Kidney capillary endothelial cell (primary cell): ENCODE results near the gene SRGAP1.
A peak's percentile ranks its signal among the peaks of the same experiment; 100 is the strongest.
"Not testable (repeated sequence)": the region's sequence is repeated elsewhere in the genome, so short reads cannot be mapped to it uniquely, and the experiment has no call there.

Experiments
- DNase-seq: peaks from one replicate; pipeline ENCODE4 v3.0.0-alpha.2; 2018; ENCODE audit warnings: low spot score

Gene SRGAP1

DNA sequence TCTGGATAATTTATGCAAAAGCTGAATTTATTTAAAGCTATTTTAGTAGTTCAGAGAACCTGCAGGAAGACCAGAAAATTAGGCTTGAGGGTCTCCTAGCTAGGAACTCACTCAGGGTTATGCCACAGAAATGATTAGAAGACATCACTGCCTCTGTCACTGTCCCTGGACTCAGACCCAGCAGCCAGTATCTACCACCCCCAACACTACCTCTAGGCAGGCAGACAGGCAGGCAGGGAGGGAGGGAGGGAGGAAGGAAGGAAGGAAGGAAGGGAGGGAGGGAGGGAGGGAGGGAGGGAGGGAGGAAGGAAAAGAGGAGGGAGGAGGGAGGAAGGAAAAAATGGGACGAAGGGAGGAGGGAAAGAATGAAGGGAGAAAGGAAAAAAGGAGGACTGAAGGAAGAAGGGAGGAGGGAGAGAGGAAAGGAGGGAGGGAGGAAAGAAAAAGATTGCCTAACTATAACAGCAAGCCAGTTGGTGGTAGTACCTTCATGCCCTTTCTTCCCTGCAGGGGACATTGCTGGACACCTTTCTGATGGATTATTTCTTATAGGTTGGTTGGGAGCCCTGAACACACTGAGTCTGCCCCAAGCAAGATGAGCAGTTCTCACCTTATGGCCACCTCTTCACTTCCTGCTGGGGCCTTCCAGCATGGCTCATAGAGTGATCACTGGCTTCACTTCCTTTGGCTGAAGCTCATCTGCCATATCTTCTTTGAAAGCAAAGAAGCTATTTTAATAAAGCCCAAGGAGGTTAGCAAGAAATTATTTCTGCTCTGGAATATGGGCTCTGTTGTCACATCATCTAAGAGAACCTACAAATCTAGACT lies 327.9 kb downstream of the SRGAP1 start:
- no peak for DNase-seq

DNA sequence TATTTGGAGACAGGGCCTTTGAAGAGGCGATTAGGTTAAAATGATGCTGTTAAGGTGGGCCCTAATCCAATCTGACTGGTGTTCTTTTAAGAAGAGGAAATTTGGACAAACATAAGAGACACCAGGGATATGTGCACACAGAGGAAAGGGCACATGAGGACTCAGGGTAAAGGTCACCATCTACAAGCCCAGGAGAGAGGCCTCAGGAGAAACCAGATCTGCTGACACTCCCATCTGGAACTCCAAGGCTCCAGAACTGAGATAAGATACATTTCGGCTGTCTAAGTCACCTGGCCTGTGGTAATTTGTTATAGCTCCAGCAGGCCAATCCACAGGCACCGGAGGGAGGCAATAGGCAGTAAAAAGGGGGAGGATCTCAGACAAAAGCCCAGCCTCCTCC lies 329.0 kb downstream of the SRGAP1 start:
- no peak for DNase-seq

DNA sequence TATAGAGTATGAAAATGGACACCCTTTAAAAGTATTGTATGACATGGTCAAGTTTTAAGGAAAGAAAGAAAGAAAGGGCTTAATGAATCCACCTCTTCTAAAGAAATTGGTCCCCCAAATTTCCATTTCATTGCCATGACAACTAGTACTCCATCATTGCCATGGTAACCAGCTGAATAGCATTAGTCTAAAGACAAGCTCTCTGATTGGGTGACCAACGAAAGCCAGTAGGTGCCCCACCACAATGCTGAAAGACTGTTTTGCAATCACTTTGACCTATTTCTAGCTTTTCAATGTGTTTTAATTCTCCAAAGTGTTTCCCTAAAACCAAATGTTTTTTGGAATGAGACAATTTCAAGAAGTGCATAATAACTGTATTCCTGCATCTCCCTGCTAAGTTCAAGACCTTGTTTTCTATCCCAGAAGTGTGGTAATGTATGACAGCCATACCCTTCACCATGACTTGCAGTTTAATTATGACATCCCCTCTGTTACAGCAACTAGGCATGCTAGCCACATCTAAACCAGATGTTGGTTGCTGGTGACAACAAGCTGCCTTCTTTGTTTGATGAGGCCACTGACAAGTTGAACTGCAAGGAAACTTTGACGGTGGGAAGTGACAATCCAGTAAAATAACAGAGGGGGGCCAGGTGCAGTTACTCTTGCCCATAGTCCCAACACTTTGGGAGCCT lies 330.9 kb downstream of the SRGAP1 start:
- DNase-seq = no peak

DNA sequence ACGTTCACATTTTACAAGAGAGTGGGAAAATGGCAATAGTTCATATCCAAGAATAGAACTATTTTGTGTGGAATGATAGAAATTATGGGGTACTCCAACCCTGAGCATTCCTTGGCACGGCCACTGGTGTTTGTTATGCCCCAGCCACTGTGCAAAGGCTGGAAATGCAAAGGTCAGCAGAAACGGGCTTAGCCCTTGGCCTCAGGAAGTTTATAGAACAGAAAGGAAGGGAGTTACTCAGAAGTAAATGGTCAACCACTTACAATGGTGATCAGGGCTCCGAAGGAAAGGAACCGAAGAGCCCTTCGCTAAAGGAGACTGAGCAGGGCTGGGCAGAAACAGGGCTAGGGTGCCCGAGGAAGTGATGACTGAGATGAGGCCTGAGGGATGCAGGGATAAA lies 332.5 kb downstream of the SRGAP1 start:
- no peak for DNase-seq

DNA sequence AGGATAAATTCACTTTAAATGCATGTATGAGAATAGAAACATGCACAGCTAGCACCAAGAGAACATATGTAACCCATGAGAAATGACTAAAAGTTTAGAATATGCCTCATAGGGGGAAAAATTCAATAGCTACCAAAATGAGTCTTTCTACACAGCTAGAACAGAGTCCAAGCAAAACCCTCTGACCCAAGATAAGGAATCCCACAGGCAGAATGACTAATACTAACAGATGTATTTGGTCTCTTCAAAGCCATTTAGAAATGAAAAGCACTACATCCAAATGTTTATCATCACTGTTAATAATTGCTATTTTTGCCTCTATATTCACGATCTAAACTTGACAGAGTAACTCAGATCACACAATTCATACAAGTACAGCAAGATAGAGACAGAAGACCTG lies 333.6 kb downstream of the SRGAP1 start:
- DNase-seq = no peak

DNA sequence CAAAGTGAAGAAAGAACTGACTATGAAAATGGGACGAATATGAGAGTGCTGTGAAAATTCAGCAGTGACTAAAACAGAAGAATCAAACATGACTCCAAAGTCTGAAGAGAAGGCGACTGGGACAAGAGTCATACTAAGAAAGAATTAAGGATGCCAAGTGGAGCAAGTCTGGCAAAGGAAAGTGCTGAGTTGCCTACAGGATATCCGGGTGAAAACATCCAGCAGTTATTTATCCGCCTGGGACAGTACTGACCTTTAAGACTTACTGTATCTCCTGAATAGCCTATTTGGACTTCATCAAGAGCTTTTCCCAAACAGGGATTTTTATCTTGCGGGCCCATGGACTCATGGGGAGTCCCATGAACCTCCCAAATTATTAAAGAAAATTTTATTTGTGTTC lies 336.5 kb downstream of the SRGAP1 start:
- DNase-seq = peak; percentile 89

DNA sequence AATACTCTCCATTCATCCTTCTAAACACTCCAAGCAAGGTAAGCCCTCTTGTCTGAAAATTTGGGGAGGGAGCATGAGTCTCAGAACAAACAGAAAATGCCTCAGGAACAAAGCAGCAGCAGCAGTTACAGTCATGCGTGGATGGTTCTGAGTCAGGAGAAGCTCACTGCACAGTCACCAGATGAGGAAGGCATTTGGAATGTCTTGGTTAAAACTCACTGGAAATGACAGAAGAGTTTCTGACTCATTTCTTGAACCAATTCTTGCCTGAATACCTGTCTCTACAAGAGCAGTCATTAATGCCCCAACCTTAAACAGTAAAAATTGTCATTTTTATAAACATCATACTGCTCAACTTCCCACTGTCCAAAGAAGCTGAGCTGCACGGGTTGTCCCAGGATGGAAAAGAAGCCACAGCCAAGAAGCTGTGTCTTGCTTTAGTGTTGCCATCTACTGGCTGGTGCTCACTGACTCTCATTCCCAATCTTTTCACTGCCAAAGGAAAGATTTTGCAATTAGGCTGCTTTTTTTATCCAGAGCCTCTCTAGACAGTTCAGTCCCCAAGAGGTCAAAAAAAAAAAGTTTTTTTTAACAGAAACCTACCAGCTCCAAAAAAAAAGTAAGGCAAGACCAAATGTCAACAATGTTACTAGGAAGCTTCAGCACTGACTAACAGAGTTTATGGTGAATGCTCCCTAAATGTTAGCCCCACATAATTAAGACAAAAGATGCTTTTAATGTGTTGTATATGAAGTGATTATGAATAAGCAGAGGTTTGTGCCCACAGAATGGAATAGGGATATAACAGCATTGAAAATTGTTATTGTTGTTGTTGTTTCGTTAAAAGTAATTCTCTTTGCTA lies 337.2 kb downstream of the SRGAP1 start:
- DNase-seq = peak; percentile 94

DNA sequence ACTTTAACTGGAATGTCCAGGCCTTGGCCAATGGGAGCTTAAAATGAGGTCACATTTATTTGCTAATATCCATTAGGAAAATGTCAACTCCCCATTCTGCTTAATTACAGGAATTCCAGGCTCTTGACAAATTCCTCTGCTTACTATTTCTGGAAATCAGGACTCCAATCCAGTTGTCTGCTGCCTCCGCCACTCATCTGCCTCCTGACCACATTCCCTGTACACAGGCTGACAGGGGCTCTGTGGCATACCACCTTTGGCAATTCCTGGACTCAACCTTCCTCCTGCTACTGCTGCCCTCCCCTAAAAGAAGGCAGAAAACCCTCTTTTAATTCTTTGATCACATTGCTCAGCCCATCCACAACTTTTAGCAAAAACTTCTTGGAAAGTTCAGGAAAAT lies 339.7 kb downstream of the SRGAP1 start:
- DNase-seq = no peak

DNA sequence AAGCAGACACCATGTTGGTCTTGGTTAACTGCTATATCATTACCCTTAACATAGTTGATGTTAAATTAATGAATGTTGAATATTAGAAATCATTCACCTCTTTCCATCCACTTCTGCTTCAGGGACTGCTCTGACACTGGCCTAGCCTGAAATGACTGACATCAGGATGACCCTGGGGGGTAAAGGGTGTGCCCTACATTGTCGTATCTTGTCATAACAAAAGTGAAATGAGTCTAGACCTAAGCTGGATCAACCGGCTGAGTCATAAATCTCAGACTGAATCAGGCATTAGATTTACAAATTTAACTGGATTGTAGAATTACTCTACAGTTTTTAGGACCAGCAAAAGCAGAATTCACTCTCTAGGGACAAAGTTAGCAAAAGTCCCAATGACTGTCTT lies 342.3 kb downstream of the SRGAP1 start:
- DNase-seq = no peak

DNA sequence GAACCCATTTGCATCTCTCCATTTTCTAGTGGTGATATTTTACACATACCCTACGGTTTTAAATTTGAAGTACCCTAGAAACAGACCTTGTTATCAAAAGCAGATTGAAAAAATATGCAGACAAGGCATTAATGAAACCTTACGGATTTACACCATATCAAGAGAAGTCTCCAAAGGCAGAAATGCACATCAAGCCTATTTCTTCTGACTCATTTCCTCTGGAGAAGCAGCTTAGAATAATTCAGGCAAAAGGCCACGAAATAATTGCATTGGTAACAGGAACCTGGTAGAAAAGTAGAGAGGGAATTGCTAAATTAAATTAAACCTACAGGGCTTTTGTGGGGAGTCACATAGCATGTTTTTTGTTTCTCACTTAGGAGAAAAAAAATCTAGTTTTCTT lies 342.9 kb downstream of the SRGAP1 start:
- peak; percentile 68 for DNase-seq

DNA sequence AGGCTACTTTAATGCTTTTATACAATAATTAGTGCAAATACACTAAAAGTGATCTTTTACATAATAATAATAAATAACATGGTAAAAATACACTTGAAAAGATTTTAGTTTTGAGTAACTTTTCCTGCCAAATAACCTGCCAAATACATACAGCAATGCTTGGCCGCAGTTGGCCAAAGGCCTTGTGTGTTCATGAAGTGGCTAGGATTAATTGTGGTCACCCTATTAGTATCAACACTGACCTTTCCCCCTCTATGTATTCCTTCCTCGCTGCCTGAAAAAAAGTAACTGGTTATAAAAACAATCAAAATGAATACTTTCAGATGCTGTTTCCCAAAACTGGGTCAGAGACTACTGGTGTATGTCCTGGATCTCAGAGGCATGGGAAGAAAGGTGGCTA lies 343.3 kb downstream of the SRGAP1 start:
- no peak for DNase-seq

DNA sequence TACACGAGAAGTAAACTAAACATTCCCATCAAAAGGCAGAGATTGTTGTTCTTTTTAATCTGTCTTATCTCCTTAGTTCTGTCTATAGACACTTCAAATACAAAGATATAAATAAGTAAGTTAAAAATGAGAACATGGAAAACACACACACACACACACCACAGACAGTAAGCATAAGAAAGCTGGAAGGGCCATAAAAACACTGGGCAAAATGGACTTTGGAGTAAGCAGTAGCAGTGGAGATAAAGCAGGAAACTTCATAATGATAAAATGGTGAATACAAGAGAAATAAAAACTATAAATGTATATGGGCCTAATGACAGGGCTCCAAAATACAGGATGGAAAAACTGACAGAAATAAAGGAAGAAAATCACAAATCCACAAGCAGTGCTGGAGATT lies 345.0 kb downstream of the SRGAP1 start:
- DNase-seq = no peak

DNA sequence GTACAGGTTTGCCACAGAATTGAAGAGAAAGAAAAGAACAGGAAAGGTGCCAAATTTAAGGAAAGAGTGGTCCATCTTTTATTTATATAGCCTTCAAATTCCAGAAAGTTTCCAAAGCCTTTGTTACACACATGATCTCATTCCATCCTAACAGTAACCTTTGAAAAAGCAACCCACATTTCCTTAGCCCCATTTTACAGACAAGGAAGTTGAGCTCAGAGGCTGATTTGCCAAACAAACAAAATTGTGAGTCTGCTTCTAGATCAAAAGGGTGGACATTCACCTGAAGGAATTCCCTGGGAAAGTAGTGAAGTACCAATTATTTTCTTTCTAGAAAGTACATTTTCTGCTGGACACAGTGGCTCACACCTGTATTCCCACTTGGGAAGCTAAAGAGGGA lies 345.6 kb downstream of the SRGAP1 start:
- no peak for DNase-seq

DNA sequence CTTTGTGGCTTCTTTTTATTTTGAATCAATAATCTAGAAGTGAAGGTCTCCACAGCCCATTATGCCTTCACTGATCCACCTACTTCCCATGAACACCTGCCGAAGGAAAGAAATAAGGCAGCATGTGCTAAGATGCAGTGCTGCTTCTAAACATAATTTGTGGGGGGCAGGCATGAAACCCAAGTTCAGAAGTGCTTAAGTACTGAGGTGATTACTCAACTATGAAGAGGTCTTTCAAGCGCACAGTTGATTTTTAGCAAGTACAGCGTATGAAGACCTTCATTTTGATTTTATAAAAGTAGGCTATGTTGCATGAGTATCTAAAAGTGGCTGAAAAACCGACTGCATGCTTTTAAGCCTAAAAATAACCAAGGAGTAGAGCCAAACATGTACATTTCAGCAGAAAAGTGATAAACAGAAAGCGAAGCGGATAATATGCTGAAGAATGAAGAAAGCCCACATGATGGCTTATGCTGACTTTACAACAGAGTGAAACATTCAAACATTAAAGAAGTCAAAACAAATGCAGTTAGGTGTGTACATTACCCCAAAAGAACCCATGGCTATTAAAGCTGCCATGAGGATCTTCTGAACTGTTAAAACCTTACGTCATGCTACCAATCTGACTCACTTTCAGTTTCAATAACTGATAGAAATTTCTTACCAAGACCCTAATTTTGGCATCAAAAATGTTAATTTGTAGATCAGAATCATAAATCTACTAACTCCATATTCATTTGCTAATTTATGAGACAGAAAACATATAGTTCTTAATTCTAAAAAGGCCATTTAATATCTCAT lies 348.3 kb downstream of the SRGAP1 start:
- no peak for DNase-seq

DNA sequence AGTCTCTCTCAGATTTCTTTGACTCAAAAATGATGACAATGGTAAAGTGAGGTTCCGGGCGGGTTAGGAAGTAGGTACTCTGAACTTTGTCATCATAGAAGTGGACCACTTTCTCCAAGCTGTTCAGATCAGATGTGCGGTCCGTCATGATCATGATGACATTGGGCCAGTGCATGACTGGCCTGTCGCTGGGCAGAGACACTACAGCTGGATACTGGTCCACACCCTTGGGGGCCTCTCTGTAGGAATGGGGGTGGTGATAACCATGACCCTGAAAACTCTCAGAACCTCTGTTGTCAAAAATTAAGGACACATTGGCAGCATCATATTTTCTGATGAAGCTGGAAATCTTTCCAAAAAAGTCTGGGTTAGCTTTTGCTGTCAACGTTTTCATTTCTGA lies 349.4 kb downstream of the SRGAP1 start:
- no peak for DNase-seq

DNA sequence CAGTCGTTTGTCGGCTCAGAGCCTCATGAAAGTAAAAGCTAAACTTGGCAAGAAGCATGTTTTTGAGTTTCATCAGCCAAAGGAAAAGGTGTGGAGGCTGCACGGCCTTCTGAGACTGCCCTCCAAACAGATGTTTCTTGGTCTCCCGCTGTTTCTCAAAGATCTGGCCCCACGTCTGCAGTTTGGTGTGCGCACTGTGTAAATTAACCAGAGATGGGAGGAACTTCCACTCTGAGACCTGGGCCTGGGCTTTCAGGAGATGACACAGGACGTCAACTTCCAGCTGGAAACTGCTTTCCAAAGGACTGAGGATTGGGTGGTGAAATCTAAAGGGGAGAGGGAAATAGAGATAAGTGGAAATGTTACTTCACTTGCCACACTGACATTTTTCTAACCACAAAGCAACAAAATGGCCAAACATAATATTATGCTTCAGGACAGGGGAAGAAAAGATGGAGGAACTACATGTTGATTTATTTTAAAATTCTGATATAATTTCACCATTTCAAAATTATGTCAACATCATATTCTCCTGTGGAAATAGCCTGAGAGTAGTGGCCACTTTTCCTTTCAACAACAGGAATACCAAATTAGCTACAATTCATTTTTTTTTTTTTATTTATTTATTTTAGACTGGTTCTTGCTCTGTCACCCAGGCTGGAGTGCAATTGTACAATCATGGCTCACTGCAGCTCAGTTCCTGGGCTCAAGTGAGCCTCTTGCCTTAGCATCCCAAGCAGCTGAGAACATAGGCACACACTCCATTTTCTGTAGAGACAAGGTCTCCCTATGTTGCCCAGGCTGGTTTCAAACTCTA lies 350.0 kb downstream of the SRGAP1 start:
- DNase-seq = no peak

DNA sequence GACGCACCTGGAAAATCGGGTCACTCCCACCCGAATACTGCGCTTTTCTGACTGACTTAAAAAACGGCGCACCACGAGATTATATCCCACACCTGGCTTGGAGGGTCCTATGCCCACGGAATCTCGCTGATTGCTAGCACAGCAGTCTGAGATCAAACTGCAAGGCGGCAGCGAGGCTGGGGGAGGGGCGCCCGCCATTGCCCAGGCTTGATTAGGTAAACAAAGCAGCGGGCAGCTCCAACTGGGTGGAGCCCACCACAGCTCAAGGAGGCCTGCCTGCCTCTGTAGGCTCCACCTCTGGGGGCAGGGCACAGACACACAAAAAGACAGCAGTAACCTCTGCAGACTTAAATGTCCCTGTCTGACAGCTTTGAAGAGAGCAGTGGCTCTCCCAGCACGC lies 351.3 kb downstream of the SRGAP1 start:
- DNase-seq = not testable (repeated sequence)

DNA sequence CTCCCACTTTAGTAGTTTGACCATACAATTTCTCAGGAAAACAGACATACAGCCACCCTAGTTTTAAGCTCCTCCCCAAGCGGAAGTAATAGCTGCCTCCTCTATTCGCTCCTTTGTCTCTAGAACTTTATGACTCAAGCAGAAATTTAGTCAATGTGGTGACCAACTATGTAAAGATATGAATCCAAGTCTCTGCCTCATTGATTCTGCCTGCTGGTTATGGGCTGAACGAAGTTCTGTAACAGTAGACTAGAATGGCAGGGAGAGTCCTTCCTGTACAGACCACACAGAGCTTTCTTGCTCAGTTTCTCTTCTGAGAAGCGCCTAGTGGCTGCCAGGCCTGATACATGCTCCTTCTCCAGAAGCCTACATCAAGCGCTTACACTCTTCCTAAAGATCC lies 358.5 kb downstream of the SRGAP1 start:
- DNase-seq = no peak

DNA sequence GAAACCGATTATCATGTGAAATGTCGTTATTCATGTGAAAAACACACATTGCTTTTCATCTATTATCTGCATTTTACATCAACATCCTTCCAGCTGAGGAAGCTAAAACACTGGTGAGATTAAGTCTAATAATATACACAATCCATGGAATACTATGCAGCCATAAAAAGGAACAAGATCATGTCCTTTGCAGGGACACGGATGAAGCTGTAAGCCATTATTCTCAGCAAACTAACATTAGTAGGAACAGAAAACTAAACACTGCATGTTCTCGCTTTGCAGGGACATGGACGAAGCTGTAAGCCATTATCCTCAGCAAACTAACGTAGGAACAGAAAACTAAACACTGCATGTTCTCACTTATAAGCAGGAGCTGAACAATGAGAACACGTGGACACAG lies 359.3 kb downstream of the SRGAP1 start:
- DNase-seq = no peak

DNA sequence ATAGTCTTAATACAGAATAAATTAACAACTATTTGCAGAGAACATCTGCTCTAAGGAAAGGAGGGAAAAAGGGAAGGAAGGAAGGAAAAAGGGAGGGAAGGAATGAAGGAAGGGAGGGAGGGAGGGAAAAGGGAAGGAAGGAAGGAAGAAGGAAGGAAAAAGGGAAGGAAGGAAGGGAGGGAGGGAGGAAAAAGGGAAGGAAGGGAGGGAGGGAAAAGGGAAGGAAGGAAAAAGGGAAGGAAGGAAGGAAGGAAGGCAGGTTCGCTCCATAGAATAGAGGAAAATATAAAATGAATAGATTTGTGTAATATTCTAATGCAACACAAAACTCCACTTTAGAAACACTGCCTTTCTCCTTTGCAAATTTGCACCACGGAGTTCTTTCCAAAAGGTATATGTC lies 361.0 kb downstream of the SRGAP1 start:
- no peak for DNase-seq

DNA sequence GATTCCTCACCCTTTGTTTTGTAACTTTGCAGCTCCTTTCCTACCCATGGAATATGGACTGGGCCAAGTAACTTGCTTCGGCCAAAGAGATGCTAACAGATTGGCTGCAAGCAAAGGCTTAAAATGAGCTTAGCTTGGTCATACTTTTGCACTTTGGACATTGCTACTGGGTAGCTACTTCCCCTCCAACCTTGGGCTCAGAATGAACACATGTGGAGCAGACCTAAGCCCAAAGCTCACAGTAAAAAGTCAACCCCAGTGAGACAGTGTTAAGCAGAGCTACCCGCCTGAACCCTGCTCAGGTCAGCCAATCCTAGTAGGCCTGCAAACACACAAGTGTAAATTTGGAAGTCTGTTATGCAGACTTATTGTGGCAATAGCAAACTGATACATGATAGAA lies 363.0 kb downstream of the SRGAP1 start:
- no peak for DNase-seq
